ENCODE measurements around the gene TEX2. TPM values are rescaled to one million over a fixed set of nuclear protein-coding genes. Genes with fewer than 3 reads are reported as not detected.

TEX2 gene
- total RNA-seq, 2 experiments from 2014 or later: 14.0 to 14.5 TPM

DNA sequence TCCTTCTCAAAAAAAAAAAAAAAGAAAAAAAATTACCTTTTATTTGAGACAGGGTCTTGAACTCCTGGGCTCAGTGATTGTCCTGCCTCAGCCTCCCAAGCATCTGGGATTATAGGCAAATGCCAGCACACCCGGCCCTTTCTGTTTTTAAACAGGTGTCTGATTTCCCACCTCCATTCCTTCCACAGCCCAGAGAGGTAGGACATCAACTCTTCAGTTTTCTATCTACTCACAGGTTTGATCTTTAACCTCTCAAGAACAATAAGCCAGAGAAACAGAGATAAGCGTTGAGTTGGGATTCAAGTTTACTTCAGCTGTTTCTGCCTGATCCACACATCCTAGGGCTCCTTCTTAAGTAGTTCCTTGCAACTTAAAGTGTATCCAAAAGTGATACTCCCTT, 41.5 kb upstream of the TEX2 start:
- no peaks in the 10 kb centered on the region for H3K9me3 Mint-ChIP-seq
- no peak overlapping the region for H3K4me3 Mint-ChIP-seq
- H3K27ac Mint-ChIP-seq: no peak overlapping the region
- DNase-seq: no peak
- TF ChIP-seq, protein P1, sequence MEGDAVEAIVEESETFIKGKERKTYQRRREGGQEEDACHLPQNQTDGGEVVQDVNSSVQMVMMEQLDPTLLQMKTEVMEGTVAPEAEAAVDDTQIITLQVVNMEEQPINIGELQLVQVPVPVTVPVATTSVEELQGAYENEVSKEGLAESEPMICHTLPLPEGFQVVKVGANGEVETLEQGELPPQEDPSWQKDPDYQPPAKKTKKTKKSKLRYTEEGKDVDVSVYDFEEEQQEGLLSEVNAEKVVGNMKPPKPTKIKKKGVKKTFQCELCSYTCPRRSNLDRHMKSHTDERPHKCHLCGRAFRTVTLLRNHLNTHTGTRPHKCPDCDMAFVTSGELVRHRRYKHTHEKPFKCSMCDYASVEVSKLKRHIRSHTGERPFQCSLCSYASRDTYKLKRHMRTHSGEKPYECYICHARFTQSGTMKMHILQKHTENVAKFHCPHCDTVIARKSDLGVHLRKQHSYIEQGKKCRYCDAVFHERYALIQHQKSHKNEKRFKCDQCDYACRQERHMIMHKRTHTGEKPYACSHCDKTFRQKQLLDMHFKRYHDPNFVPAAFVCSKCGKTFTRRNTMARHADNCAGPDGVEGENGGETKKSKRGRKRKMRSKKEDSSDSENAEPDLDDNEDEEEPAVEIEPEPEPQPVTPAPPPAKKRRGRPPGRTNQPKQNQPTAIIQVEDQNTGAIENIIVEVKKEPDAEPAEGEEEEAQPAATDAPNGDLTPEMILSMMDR (IDR thresholded peaks at IDR 0.05): no peak
- no peaks in the 10 kb centered on the region for H3K36me3 Mint-ChIP-seq (ENCODE audit: low read depth)
- no peaks in the 10 kb centered on the region for H3K27me3 Mint-ChIP-seq
- ATAC-seq: no peak
- POLR2A ChIA-PET: no interaction called here
- CTCF ChIA-PET: interaction anchor here (0.6 to 7.9 kb wide), 5 partner anchors 11 to 404 kb away, joined by 3 to 159 read pairs (median 5); no protein-coding TSS in a partner anchor
- intact Hi-C loops (cut with micrococcal nuclease): no loop called here
- H3K4me1 Mint-ChIP-seq (ENCODE audit: low read depth): peaks cover 4% of the 10 kb centered on the region

DNA sequence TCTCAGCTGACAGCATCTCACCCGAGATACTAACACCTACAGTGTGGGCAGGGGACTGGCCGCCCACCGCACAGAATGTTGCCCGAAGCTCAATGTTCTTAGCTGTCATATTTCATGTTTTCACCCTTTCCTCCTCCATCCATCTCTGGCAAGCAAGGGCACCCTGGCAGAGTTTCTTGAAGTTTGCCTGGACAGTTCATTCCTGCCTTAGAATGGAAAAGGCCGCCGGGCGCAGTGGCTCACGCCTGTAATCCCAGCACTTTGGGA, 37.6 kb upstream of the TEX2 start:
- TF ChIP-seq, protein P1 (IDR thresholded peaks at IDR 0.05): no peak
- Mint-ChIP-seq H3K9me3 (no peaks in the 10 kb centered on the region), H3K27me3 (no peaks in the 10 kb centered on the region), H3K4me3 (no peak overlapping the region), H3K36me3 (ENCODE audit: low read depth) (no peaks in the 10 kb centered on the region), H3K27ac (no peak overlapping the region), H3K4me1 (ENCODE audit: low read depth) (no peaks in the 10 kb centered on the region)
- POLR2A ChIA-PET: no interaction called here
- no peak for DNase-seq
- intact Hi-C loops (cut with micrococcal nuclease): no loop called here
- no peak for ATAC-seq
- CTCF ChIA-PET: interaction anchor here (0.8 to 7.9 kb wide), 5 partner anchors 19 to 191 kb away, joined by 3 to 159 read pairs (median 5); no protein-coding TSS in a partner anchor

DNA sequence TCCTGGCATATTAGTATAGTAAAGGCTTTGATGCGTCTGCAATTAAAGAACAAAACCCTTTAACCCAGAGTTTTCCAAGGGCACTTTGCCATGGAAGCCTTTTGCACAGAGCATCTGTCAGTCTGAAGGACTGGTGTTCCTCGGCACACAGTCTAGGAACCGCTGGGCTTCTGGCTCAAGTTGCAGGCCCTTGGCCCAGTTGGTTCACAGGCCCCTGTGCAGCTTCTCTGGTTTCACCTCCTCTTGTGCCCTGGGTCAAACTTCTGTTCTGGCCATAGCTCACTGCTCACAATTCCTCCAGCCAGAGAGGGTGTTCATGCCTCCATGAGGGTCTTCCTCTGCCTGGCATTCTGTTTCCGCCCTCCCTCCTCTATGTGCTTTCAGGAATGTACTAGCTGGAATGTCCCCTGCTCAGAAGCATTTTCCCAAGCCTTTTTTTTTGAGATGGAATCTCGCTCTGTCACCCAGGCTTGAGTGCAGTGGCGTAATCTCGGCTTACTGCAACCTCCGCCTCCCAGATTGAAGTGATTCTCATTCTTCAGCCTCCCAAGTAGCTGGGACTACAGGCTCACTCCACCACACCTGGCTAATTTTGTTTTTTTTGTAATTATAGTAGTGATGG, 34.5 kb upstream of the TEX2 start:
- intact Hi-C loops (cut with micrococcal nuclease): no loop called here
- ChIA-PET POLR2A (interaction anchor here (0.6 kb wide), 1 partner anchor 31 kb away, joined by 4 read pairs; no protein-coding TSS in a partner anchor), CTCF (interaction anchor here (0.7 to 3.1 kb wide), 5 partner anchors 9 to 122 kb away, joined by 3 to 18 read pairs (median 3); no protein-coding TSS in a partner anchor)
- H3K27ac Mint-ChIP-seq: no peak overlapping the region
- no peaks in the 10 kb centered on the region for H3K4me1 Mint-ChIP-seq (ENCODE audit: low read depth)
- H3K36me3 Mint-ChIP-seq (ENCODE audit: low read depth): no peaks in the 10 kb centered on the region
- H3K27me3 Mint-ChIP-seq: no peaks in the 10 kb centered on the region
- ATAC-seq: no peak
- DNase-seq: no peak
- TF ChIP-seq, protein P1 (IDR thresholded peaks at IDR 0.05): no peak
- H3K9me3 Mint-ChIP-seq: no peaks in the 10 kb centered on the region
- no peak overlapping the region for H3K4me3 Mint-ChIP-seq

DNA sequence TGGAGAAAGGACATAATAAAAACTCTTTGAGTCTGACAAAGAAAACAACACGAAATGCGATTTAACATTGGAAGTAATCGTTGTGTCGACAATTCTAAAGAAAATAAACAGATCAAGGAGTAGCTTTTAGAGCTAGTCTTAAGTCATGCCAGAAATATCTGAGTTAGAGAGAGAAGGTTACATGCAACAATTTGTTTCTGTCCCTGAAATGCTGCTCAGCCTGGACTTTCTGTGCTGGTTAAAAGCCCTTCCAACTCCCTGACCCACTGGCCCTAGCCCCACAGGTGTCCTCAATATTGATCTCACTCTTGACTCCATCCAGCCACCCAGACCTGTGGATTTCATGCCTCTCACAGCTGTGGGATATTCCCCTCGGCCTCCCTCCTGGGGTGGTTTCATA, 33.2 kb upstream of the TEX2 start:
- POLR2A ChIA-PET: interaction anchor here (0.8 to 1.1 kb wide), 2 partner anchors 147 to 227 kb away, joined by 3 read pairs; no protein-coding TSS in a partner anchor
- H3K9me3 Mint-ChIP-seq: peaks cover 2% of the 10 kb centered on the region
- ATAC-seq: no peak
- no peak overlapping the region for H3K4me3 Mint-ChIP-seq
- H3K27ac Mint-ChIP-seq: no peak overlapping the region
- no peaks in the 10 kb centered on the region for H3K27me3 Mint-ChIP-seq
- intact Hi-C loops (cut with micrococcal nuclease): no loop called here
- no peaks in the 10 kb centered on the region for H3K4me1 Mint-ChIP-seq (ENCODE audit: low read depth)
- CTCF ChIA-PET: interaction anchor here (0.6 to 3.1 kb wide), 3 partner anchors 10 to 124 kb away, joined by 3 to 18 read pairs (median 12); no protein-coding TSS in a partner anchor
- H3K36me3 Mint-ChIP-seq (ENCODE audit: low read depth): peaks cover 2% of the 10 kb centered on the region
- TF ChIP-seq, protein P1 (IDR thresholded peaks at IDR 0.05): no peak
- no peak for DNase-seq

DNA sequence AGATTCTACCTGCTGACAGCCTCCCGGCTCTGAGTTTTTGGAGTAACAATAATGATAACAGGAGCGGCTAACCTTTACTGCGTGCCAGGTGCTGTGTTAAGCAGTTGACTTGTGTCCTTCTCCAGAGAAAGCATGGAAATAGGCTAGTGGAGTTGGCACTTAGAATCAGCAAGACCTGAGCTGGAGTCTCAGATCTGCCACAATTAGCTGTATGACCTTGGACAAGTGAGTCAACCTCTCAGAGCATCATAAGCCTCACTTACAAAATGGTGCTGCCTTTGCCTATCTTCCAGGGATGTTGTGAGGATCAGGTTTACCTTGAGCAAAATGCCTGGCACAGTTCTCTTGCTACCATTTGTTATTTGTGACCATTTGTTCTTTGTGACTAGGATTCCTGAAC, 32.1 kb upstream of the TEX2 start:
- ChIA-PET CTCF (interaction anchor here (1.4 to 1.6 kb wide), 2 partner anchors 124 to 390 kb away, joined by 3 to 7 read pairs; no protein-coding TSS in a partner anchor), POLR2A (no interaction called here)
- Mint-ChIP-seq H3K36me3 (ENCODE audit: low read depth) (peaks cover 2% of the 10 kb centered on the region), H3K27ac (no peak overlapping the region), H3K4me3 (no peak overlapping the region), H3K4me1 (ENCODE audit: low read depth) (no peaks in the 10 kb centered on the region), H3K27me3 (no peaks in the 10 kb centered on the region), H3K9me3 (peaks cover 8% of the 10 kb centered on the region)
- TF ChIP-seq, protein P1 (IDR thresholded peaks at IDR 0.05): no peak
- no peak for ATAC-seq
- no peak for DNase-seq
- intact Hi-C loops (cut with micrococcal nuclease): no loop called here
